GM19468 (cell line): ENCODE data around the gene DDIT3.

ENCODE experiments used
- ATAC-seq: cut with Tn5 transposase; IDR thresholded peaks from one replicate; pipeline ENCODE4 v1.9.1; 2021; ENCODE audit warnings: mild to moderate bottlenecking, moderate library complexity, moderate number of reproducible peaks; ENCODE audit not compliant: unreplicated experiment; ENCODE audit errors: extremely low read depth

The DDIT3 gene

GRCh38 chr12:57548013-57548315, 27.6 kb upstream of the DDIT3 start:
- no peak for ATAC-seq

- no peak for ATAC-seq
These were observed 27.1 kb upstream of the DDIT3 start for GRCh38 chr12:57547288-57548012.

GRCh38 chr12:57546438-57547287, 26.3 kb upstream of the DDIT3 start, which contains the start of gene DCTN2:
Gene DCTN2, minus strand, starts transcription at chr12:57547192. Its CDS starts 129 bp downstream, at chr12:57547063.
- peak; percentile 96 for ATAC-seq

DNA sequence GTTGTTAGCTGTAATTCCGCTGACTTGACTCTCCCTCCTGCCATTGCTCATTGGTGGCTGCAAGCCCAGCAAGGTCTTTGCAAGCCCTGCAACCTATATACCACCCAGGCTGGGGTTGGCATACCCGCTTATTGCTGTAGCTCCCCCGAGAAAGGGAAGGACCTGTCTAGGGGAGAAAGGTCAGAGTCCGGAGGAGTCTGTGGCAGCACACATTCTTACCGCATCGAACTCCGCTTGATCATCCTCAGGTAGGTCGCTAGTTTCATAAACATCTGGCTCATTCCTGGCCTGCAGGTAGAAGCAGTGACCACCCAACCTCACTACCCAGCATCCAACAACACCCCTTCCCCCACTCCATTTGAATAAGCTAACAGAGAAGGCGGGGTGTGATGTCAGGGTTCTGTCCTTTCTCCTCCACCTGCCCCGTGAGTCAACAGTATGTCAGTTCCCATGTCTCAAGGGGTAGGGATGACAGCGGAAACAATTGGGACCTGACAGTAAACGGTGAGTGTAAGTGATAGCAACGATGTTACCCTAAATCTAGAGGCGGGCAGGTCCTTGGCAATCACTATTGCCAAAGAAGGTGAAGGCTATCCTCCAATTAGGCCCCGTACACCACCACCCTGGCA, 25.6 kb upstream of the DDIT3 start:
- no peak for ATAC-seq

DNA sequence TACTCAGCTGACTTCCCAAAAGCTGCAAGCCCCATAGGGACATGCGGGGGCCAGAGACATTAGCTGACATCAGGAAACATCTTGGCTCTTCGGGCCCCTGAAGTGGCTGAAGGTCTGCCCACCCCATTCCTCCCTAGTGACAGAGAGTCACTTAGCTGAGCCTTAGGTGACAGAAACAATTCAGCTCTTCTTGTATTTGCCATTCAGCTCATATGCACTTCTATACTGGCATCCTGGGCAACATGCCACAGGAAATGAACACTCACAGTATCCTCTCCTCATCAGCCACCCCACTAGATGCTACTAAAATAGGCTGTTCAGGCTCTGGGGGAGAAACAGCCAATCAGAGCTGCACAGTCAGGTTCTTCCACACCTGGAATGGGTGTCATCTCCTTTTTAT, 23.3 kb upstream of the DDIT3 start:
- ATAC-seq, result no peak

DNA sequence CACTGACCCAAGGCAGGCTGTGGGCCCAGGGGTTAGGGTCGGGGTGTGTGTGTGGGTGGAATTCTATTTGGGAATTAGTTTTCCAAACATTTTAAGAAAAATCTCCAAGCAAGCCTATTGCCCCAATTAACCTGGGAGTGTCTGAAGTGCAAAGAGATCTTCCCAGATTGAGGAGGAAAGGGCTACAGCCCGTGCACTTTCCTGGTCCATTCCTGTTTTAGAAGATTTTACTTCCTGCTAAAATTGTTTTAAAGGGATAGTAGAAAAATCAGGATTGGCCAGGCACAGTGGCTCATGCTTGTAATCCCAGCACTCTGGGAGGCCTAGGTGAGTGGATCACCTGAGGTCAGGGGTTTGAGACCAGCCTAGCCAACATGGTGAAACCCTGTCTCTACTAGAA, 21.4 kb upstream of the DDIT3 start:
- ATAC-seq, result no peak

DNA sequence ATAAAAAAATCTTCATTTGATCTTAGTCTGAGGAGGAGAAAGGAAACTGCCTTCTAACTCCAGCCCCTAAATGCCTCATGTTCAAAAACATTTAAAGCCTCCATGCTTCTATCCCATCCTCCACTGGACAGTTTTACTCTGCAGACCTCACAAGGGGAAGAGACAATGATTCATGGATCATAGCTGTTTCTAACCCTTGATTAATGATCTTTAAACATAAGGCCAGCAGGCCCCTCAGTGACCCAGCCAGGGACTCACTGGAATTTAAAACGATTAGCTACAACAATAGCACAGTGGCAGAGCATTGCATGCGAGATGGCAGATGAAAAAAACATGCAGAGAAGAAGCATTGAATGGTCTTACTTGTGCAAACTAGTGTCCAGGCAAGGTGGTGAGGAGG, 20.7 kb upstream of the DDIT3 start:
- no peak for ATAC-seq

- no peak for ATAC-seq
These were observed 18.9 kb upstream of the DDIT3 start for GRCh38 chr12:57539134-57539768.

DNA sequence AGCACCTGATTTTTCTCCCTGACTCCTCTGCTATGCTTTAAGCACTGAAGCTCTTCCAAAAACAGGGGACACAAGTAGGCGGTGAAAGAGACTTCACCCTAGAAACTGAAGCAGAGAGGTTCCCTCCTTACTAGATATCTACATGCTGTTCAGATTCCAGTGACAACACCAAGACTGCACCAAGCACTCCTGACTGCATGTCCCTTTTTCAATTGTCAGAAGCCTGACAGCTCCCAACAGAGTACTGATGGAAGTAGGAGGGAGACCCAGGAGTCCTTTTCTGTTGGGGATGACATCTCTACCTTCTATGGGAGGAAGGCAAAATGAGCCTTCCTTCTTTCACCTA, 16.3 kb upstream of the DDIT3 start:
- no peak for ATAC-seq

DNA sequence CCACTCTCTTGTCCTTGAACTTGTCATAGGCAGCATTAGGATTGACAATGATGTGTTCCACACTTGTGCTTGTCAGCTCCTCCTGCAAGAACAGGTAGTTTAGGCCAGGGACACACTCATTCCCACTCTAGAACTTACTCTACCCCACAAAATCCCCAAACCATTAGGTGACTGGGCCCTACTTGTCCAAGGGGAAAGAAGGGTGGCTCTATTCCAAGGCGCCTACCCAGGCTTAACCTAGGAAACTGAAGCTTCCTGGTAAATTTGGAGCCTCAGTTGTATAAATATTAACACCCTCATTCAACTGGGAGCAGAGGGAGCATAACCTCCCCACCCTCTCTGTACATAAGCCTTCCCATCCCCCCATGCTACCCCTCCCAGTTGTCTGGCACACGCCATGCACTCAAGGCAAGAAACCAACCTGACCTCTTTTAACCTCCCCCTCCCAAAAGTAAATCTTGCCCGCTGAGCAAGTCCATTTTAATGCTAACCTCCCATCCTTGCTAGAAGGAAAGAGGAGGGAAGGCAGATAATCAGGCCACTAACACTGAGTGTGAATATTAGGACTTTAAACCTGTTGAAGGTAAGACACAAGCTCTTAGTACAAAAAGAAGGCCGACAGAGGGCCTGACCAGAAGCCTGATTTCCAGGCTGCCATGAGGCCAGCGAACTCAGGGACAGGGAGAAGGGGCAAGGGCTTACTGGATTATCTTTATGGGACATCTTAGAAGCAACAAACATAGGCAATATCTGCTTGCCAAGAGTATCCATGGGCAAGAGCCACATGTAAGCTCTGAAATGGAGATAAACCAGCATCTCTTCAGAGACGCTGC, 15.7 kb upstream of the DDIT3 start:
- ATAC-seq, result no peak

DNA sequence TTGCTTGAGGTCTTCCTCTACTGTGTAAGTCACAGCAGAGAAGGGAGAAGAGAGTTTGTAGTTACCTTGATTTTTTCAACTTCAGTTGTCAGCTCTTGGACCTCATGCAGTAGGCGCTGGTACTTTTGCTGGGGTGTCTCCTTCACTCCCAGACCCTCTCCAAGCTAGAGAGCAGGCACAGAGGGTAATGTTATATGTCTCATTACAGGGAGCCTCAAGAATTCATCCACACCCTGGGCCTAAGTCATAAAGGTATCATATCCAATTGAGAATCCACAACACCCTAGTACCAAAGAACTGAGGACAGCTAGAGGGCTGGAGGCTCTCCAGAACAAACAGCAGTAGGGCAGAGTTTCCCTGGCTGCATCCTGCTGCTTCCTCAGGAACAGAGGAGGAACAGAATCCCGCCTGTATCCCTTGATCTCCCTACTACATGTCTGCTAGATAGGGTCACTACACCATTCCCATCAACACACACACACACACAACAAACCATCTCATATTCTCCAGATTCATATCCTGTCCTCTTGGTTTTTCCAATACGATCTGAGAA, 14.8 kb upstream of the DDIT3 start:
- no peak for ATAC-seq

GRCh38 chr12:57534250-57534649, 13.9 kb upstream of the DDIT3 start:
- ATAC-seq, result no peak

DNA sequence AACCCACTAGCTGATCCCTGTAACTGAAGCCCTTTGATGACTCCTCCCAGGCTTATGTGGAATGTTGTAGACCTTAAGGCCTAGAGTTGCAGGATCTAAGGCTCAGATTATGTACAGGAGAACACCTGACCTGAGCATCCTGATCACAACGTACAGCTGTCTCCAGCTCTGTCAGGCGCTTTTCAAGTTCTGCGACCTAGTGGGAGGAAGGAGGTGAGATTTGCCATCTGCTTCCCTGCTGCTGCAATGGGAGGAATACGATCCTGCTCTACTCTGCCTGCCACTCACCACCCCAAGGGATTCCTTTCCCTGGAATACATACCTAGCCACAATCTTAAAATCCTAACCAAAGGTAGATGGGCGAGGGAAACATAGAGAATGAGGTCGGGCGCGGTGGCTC, 12.8 kb upstream of the DDIT3 start:
- ATAC-seq, result no peak

DNA sequence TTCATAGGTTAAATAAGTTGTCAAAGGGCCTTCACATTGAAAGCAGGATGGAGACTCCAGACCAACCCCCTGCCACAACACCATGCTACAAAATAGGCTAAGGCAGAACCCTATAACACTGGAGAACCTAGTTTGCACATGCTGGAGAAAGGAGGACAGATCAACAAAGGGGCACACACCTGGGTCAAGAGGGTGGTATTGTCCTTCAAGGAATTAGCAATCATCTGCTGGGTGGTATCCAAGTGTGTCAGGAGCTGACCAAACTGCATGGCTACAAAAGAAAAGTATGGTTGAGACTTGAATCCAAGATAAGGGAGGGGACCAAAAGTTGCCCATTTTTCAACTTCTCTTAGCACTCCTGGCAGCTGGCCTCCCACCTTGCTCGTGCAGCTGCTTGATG, 11.5 kb upstream of the DDIT3 start:
- ATAC-seq, result no peak

GRCh38 chr12:57530396-57531142, 10.3 kb upstream of the DDIT3 start:
- ATAC-seq, result no peak

DNA sequence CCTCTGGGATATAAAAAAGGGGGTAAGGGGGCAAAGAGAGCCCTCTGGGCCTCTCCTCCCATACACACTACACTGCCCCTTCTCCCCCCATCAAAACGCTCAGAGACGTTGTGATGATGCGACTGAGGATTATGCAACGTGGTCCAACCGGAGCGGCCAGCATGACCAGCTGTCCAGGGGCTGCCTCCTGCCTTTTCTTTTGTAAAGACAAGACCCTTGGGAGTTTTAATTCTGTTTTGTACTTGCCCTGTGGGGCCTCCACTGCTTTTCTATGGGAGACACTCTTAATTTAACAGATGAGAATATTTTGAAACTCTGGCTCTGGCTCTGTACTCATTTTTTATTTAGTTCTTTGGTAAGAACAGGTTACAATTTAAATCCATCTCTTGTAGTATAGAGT, 9.5 kb upstream of the DDIT3 start:
- no peak for ATAC-seq

GRCh38 chr12:57528831-57529555, 8.7 kb upstream of the DDIT3 start:
- no peak for ATAC-seq

- no peak for ATAC-seq
These were observed 7.9 kb upstream of the DDIT3 start for GRCh38 chr12:57528176-57528575.
